T1000 (cell line): ENCODE data around the gene CYP27B1.

ENCODE experiments used
- DNase-seq: peaks from one replicate; lab custom pipeline; 2025; ENCODE audit warnings: mixed read lengths; lab: John Stamatoyannopoulos, UW

The CYP27B1 gene

DNA sequence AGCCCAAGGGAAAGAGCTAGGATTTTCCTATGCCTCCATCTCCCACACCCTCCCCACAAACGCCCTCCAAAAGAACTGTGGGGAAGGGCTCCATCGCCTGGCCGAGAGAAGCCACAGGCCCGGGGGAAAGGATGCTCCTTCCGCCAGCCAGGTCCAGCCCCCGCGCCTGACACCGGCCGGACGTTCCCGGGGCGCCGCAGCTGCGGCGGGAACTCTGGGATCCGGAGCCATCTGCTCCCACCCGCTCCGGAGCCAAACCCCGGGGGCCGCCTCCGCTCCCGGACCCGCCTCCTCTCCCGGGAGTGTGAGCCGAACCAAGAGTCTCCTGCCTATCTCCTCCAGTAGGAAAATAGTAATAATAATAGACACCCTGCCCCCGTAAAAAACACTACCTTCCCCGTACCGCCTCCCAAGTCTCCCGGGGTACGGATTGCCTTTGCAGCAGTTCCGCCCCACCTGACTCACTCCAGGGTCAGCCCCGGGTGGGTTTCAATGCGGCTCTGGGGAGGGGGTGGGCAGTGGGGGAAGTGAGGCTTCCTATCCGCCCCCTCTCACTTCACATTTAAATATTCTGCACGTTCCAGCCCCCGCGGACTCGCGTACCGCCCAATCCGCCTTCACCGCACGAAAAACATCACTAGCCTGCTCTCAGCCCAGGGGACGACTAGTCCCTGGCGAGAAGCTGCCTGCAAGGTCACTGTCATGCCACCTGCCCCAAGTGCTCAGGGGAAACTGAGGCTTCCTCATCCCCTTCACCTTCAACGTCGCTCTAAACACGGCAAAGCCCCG, 30.7 kb downstream of the CYP27B1 start:
- peak; percentile 99 for DNase-seq

GRCh38 chr12:57735198-57735855, 31.6 kb downstream of the CYP27B1 start:
- DNase-seq = peak; percentile 98

DNA sequence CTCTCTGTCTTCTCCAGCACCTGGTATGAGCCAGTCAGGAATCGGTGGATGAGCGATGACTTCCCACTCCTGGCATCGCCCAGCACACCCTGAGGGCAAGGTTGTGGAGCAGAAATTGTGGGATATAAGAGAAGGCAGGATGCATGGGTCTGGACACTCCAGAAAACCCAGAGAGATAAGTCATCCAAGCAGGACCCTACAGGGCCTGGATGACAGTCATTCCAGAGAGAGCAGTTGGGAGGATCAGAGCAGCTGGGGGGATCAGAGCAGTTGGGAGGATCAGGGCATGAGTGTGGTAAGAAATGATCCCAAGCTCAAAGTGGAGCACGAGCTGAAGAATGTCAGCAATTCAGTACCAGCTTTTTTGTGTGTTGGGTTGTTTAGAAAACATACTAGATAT, 32.3 kb downstream of the CYP27B1 start:
- DNase-seq = peak; percentile 91

DNA sequence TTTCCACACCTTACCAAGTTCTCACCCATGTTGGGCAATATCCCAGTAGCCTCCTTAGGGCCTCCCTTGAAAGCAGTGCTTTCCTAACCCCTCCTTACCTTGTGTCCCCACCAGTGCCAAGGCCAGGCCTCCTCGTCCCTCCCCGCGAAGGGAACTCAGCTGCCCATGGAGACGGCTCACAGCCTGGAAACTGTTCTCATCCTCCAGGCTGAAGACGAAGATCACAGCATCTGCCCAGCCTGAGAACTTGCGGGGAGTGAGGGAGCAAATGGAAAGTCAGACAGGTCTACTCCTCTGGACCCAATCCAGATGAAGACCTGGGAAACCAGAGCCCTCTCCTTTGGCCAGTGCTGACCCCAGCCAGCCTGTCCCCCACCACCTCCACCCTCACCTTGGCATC, 33.0 kb downstream of the CYP27B1 start:
- DNase-seq = no peak

DNA sequence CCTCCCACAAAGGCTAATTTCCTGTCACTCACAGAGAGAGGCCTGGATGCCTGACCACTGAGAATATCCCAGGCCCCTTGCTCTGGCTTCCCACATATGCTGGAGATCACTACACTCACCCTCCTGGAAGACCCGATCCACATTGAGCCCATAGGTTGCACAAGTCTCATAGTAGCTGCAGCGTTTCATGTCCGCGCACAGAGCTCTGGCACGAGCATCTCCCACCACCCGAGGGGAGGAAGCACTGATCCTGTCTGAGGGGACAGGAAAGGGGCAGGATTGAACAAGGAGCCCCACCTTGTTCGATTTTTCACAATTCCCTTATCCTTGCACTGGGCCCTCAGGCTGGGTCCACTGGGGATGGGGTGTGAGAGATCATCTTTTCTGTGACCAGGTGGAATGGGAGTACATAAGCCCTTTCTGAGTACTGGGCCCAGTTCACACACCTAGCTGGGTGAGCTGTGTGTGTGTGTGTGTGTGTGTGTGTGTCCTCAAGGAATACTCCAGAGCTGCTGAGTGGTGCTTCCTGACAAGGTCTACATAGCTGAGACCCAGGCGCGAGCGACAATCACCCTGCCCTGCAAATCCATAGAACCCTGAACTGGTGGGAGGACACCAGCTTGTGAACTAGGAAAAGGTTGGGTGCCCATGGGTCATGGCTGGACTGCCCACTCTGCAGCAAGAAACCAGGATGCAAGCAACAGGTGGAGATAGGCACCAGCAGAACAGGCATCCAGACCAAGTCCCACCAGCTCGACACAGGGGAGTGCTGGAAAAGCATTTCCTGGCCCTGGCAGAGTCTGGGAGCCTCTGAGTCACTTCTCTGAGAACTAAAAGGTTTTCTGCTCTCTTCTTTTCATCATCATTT, 33.9 kb downstream of the CYP27B1 start:
- no peak for DNase-seq

GRCh38 chr12:57732270-57732669, 34.6 kb downstream of the CYP27B1 start:
- DNase-seq = no peak

DNA sequence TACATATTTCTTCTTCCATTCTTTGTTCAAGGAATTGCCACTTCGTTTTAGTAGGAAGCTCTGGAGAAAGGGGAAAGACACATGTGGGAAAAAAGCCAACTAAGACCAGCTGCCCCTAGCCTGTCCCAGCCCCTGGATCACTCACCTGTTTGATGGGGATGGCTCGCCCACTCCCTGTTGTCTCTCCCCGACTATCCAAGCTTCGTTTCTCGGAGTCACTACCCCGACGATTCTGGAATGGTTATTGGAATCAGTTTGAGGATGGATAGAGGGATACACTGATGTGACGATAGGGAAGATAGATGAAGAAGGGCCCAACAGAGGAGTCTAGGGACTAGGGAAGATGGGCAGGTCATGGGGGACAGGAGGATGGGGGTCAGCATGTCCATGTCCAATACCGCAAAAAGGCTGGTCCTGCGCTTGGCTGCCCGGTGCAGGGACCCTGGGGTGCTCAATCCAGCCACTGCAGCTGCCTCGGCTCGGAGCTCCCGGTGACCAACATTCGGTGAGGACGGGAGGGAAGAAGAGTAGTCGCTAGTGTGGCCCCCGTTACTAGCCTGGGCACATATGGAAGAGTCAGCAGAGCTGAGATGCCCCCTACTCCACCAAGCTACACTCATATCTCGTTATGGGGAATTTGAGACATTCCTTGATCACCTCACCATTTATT, 35.3 kb downstream of the CYP27B1 start:
- DNase-seq = no peak

GRCh38 chr12:57730336-57731067, 36.4 kb downstream of the CYP27B1 start:
- no peak for DNase-seq

GRCh38 chr12:57729321-57729844, 37.5 kb downstream of the CYP27B1 start:
- DNase-seq = no peak

GRCh38 chr12:57727758-57728395, 39.0 kb downstream of the CYP27B1 start:
- DNase-seq = no peak

DNA sequence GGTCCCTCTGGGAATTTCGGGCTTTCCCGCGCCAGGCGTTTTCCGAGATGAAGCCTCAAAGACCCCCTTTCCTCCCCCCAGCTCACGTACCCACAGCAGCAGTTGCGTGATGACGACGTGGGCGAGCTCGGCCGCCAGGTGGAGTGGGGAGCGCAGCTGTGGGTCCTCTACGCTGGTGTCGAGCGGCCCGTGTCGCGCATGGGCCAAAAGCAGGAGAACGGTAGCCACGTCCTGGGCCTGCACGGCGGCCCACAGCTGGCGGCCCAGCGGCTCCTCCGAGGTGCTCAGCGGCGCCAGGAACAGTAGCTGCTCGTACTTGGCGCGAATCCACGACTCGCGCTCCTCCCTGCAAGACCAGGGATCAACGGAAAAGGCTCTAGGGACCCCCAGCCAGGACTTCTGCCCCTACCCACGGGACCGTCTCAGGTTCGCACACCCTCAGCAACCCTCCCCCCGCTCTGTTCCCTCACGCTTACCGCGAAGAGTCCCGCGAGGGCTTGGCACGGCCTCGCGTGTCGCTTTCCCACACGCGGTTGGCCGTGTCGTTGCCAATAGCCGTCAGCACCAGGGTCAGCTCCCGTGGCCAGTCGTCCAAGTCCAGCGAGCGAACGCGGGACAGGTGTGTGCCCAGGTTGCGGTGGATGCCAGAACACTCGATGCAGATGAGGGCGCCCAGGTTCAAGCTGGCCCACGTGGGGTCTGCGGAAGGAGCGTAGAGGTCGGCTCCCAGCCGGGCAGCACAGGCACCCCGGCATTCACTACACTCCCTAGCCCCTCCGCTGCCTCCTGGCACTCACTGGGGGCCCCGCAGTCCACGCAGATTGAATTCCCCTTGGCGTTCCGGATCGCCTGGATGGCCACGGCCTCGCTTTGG, 39.8 kb downstream of the CYP27B1 start:
- DNase-seq = no peak

DNA sequence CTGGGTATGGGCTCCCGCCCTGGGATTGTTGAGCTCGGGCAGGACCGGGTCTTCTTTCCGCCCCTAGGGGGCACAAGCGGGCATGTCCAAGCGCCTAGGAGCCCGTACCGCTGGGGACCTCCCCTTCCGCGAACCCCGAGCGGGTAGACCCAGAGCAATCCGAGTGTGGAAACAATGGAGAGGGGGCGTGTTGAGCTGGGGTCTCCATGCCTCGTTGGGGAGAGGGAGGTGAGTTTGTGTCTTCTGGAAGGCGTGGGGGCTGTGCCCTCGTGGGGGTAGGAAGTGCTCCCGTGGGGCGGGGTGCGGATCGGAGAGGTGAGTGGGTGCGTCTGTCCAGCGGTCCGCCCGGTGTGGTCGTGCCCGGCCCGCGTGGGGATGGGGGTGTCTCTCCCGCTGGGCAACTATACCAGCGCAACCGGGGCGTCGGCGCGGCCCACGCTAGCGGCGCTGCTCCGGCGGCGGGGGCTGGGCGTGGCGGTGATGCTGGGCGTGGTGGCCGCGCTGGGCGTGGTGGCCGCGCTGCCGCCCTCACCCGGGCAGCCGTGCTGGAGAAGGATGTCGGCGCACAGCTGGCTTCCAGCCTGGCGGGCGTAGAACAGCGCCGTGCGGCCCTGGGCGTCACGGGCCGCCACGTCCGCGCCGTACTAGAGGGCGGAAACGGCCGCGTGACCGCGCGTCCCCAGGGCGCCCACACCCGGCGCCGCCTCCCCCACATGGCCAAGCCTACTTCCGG, 40.6 kb downstream of the CYP27B1 start:
- peak; percentile 100 for DNase-seq

- DNase-seq = no peak
Observed at GRCh38 chr12:57725851-57726150, 41.1 kb downstream of the CYP27B1 start.

DNA sequence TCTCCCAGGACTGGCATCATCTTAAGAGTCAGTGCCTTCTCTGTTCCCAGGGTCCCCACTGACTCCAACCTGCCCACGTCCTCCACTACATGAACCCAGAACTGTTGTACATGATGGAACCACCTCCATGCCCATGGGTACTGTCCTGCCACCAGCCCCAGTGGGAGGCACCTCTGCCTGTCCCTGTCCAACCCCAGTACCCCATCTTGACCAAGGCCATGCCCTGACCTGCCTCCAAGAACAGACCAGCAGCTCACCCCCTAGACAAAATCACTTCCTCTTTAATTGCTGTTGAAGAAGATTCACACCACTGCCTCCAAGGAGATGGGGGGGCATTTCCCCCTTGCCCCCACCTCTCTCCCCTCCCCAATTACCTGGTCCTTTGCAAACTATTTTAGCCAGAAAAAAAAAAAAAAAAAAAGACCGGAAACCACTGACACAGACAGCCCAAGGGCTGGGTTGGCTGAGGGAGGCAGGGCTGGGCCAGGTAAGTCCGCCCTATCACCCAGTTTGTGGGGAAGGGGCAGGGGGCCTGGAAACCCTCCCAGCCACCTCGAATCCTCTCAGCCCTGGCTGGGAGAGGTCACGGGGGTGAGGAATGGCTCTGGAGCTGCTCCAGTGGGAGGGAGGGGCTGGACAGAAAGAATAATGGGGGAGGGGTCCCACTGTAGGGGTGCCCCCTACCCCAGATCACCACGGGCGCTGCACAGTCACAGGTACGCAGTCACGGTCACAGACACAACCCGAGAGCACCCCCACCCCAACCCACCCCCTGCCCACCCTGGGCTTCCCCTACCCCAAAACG, 41.7 kb downstream of the CYP27B1 start:
- no peak for DNase-seq

DNA sequence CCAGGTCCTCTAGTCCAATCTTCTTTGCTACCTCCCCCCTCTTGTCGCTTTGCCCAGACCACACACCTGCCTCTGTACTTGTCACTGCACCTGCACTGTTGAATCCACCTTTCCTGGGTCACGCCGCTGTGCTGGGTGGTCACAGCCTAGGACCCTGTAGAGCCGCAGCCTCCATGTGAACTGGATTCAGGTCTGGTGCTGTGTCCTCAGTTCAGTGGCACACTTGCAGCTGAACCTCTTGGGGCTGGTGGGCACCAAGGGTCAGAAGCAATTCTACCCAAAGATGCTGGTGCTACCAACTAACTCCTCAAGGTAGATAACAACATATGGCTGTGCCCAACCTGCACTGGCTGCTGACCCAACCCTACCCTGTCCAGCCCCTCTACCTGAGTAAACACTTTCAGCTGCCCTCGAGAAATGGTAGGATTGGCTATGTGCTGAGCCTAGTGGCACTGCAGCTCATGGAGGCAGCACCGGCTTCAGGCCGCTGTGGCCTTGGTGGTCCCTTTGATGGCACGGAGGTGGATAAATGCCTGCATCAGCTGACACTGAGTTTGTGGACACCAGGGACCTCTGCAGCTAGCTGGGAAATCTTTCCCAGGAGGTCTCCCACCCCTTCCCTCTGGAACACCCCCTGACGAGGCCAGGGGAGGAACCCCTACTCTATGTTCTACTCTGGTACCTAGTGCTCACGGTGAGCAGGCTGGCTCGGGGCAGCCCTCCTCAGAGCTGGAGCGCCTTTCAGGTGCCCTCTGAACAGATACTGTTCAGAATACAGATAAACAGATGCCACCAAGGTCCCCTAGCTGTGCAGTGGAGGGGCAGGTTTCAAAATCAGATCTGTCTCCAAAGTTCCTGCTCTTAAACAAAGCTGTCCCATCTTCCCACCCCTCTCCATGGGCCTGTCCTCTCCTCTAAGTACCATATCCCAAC, 42.6 kb downstream of the CYP27B1 start:
- no peak for DNase-seq

DNA sequence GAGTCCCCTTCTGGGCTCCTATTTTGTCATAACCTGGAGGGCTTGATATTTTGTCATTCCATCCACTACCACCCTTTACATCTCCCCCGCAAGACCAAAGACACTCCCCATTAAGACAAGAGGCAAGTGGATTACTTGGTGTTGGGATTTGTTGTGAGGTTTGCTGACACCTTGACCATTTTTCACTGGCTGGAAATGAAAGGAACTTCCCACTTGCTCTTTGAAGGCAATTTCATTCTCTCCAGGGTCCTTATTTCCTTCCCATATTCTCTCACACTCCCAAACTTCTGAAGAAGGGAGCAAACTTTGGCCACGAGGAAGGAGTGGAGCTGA, 43.3 kb downstream of the CYP27B1 start:
- no peak for DNase-seq
